T-helper 22 cell (primary cell): ENCODE results near the gene CUEDC1.

ENCODE experiments used
- DNase-seq: peaks from one replicate; pipeline ENCODE4 v3.0.0-alpha.2; 2020; ENCODE audit warnings: low read depth

CUEDC1 gene

GRCh38 chr17:57915544-57915943 is 39.7 kb downstream of the CUEDC1 start:
- DNase-seq = no peak

- DNase-seq = no peak
Observed at GRCh38 chr17:57914273-57915142, 40.7 kb downstream of the CUEDC1 start.

- DNase-seq = no peak
Observed at GRCh38 chr17:57913575-57914272, 41.5 kb downstream of the CUEDC1 start.

DNA sequence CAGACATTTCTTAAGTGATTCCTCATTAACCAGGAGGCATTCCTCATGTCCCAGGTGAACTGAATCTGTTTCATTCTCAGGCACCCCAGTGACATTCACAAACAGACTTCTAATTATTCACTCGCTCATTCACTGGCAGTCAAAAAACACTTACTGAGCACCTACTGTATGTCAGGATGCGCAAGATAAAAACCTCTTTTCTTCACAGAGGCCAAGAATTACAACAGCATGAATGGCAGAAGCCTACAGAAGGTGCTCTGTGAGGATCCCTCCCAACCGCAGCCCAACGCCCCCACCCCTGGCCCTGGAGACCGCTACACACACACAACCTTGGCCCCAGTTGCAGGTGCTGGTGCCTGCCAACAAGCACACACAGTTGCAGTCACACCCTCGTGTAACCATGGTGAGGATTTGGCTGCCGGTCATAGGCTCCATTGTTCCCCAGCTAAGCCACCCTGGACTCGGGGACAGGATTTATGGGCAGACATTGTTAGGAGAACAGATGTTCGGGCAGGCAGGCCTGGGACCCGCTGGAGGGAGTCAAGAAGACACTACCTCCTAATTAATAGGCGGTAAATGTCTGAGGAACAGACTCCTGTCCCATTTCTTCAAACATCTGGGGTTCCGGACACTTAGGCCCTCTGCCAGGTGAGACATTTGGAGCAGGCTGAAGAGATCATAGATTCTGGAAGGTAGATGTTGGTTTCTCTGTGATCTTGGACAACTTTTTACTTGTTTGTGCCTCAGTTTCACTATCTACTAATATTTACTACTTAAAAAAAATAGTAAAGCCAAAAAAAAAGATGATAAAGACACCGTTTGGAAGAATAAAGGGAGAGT is 43.2 kb downstream of the CUEDC1 start:
- no peak for DNase-seq

GRCh38 chr17:57910462-57911420 is 44.5 kb downstream of the CUEDC1 start:
- DNase-seq = no peak

- DNase-seq = no peak
Observed at GRCh38 chr17:57909551-57909950, 45.7 kb downstream of the CUEDC1 start.

- DNase-seq = no peak
Observed at GRCh38 chr17:57908278-57908677, 46.9 kb downstream of the CUEDC1 start.

- DNase-seq = no peak
Observed at GRCh38 chr17:57906910-57907309, 48.3 kb downstream of the CUEDC1 start.

DNA sequence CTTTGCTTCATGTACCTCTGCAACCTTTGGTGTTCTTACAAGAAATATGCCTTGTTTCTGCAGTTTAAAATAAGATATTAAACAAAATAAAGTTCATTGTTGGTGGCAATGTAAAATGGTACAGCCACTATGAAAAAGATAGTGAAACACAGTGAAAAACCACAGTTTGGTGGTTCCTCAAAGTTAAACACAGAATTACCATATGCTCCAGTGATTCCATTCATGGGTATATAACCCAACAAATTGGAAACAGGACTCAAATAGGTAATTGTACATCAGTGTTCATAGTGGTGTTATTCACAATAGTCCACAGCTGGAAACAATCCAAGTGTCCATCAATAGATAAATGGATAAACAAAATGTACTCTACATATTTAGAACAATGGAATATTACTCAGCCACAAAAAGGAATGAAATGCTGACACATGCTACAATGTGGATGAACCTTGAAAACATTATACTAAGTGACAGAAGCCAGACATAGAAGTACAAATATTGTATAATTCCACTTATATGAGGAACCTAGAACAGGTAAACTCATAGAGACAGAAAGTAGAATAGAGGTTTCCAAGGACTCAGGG is 49.2 kb downstream of the CUEDC1 start:
- DNase-seq = no peak

DNA sequence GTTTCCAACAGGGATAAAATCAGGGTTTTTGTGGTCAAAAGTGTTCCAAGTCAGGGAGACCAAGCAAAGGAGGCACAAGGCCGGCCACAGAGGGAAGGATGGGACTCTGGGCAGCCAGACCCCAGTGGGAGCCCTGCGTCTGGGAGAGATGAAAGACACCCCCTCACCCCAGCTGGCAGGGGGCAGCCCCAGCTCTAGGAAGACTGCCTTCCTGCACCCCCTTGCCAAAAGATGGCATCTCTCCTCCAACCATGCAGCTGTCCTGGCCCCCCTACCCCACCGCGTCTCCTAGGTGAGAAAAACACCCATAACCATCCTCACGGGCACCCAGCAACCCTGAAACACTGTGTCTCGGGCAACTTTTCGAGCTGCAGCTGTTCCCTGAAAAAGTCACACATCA is 51.3 kb downstream of the CUEDC1 start:
- no peak for DNase-seq

DNA sequence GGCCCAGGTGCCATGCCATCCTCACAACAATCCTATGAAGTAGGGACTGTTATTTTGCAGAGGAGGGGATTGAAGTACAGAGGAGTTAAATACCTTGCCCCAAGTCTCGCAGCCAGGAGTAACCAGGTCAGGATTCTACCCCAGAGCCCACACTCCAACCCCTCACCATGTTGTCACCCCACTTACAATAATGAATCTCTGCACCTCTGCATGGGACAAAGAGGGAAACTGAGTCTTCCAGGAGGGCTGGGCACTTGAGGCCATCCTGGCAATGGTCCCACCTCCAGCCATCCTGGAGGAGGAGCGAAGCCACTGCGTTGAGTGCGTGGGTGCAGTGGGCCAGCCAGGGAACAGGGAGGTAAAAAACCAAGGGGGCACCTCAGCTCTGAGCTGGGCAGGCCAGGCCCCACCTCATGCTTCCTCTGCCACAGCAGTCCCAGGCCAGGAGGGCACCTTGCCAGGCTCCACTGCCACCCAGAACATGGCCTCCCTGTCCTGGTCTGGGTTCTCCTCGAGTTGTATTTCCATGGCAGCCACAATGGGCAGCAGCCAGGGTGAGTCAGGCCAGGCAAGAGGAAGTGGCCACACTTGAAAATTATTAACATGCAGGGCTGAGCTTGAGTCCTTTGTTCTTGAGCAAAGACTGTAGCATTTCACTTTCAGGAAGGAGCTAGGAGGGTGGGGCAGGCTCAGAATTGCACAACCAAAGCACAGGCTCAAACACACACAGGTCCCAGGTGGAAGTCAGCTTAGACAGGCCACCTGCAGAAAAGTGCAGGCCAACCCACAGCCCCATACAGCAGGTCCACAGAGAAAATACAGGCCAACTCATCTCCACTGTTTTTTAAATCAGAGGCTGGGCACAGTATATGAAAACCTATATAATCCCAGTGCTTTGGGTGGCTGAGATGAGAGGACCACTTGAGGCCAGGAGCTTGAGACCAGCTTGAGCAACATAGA is 52.1 kb downstream of the CUEDC1 start:
- no peak for DNase-seq

GRCh38 chr17:57902117-57902799 is 53.0 kb downstream of the CUEDC1 start:
- DNase-seq = no peak

DNA sequence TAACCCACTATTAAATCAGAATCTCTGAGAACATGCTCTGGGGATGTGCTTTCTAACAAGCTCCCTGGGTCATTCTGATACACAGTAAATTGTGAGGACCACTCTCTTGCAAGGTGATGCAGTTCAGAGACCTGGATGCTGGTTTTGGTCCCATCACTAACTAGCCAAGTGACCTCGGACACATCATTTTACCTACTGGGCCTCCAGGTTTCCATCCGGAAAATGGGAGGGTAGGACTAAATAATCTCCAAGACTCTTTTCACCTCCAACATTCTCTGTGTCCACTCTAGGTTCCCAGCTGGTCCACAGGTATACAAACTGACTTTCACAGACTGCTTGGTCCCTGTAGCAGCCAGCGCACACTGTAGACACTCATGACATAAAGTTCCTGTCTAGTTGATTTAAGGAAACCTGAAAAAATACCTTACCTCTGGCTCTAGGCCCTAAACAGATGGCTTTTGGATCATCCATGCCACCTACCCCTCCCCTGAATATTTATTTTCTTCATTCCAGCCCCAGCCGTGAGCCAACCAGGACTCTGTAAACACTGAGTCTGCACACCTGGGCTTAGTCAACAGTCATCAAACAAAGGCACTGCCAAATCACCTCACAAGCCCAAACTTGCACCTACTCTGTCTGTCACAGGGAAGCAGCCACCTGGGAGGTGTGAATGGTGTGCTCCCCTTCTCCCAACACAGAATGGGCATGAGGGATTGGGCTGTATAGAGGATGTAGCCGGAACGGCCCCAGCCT is 54.0 kb downstream of the CUEDC1 start:
- DNase-seq = no peak

DNA sequence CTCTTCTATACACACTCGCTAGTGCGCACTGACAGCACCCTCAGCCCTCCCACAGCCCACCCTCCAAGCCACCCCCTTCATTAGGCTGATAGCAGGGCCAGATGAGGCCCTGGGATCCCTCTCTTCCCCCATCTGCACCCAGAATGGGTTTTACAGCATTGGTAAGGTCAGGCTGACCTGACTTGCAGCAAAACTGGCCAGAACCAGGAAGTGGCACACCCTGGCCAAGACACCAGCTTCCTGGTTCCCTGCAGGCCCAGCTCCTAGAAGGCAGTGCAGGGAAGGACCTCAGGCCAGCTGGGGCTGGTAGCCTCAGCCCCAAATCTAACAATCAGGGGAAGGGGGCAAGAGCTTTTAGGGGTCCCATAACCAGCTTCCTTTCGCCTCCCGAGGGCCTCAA is 55.4 kb downstream of the CUEDC1 start:
- DNase-seq = no peak

GRCh38 chr17:57899391-57899790 is 55.8 kb downstream of the CUEDC1 start:
- no peak for DNase-seq

GRCh38 chr17:57898487-57899311 is 56.5 kb downstream of the CUEDC1 start:
- DNase-seq = no peak

- DNase-seq = no peak
Observed at GRCh38 chr17:57895382-57896060, 59.7 kb downstream of the CUEDC1 start.
